WTC11 (cell line): Measurements from ENCODE around the gene GAS2. TPM values are rescaled to one million over a fixed set of nuclear protein-coding genes. Genes with fewer than 3 reads are reported as not detected.

Experiments
- ATAC-seq: fragments of 200-7000 bp; cut with Tn5 transposase; 2 replicates; pipeline ENCODE4 v1.10.0; 2021; ENCODE audit warnings: mild to moderate bottlenecking, moderate library complexity
- CTCF ChIA-PET: fragments of 300-600 bp; sonication (Branson Sonifier 250); formaldehyde crosslinking; loops from one replicate; lab custom pipeline; 2021; ENCODE audit warnings: antibody characterized with exemption; lab: Charles Lee
- POLR2A ChIA-PET: fragments of 350-600 bp; sonication (Branson Sonifier 250); formaldehyde crosslinking; loops from one replicate; lab custom pipeline; 2021; ENCODE audit warnings: antibody characterized with exemption; lab: Charles Lee
- DNase-seq: peaks from one replicate; pipeline ENCODE4 v3.0.0; 2021; ENCODE audit warnings: low spot score
- H3K27ac Mint-ChIP-seq: 2 replicates; pipeline ENCODE4 v1.8.0; 2021; ENCODE audit warnings: mixed read lengths
- H3K27me3 Mint-ChIP-seq: 2 replicates; pipeline ENCODE4 v1.8.0; 2021; ENCODE audit warnings: low read depth, mild to moderate bottlenecking, moderate library complexity, mixed read lengths
- H3K36me3 Mint-ChIP-seq: 2 replicates; pipeline ENCODE4 v1.8.0; 2021; ENCODE audit warnings: mixed read lengths
- H3K4me1 Mint-ChIP-seq: 2 replicates; pipeline ENCODE4 v1.8.0; 2022; ENCODE audit warnings: mixed read lengths
- H3K4me3 Mint-ChIP-seq: 2 replicates; pipeline ENCODE4 v1.8.0; 2021; ENCODE audit warnings: mild to moderate bottlenecking, moderate library complexity, mixed read lengths
- H3K9me3 Mint-ChIP-seq: 2 replicates; pipeline ENCODE4 v1.8.0; 2021; ENCODE audit warnings: mixed read lengths
- AFF4 ChIP-seq: sonication (generic); formaldehyde crosslinking; IDR thresholded peaks from 2 replicates; pipeline ENCODE4 v1.8.1; 2023; ENCODE audit warnings: mild to moderate bottlenecking, missing genetic modification reagents, borderline replicate concordance
- ATF2 ChIP-seq: sonication (generic); formaldehyde crosslinking; IDR thresholded peaks from 2 replicates; pipeline ENCODE4 v1.8.1; 2022; ENCODE audit warnings: low read depth, missing genetic modification reagents, borderline replicate concordance
- ATF6 ChIP-seq: sonication (generic); formaldehyde crosslinking; IDR thresholded peaks from 2 replicates; pipeline ENCODE4 v1.8.1; 2023; ENCODE audit warnings: mild to moderate bottlenecking, missing genetic modification reagents
- FOXK1 ChIP-seq: sonication (generic); formaldehyde crosslinking; IDR thresholded peaks from 2 replicates; pipeline ENCODE4 v1.8.0; 2022; ENCODE audit warnings: mild to moderate bottlenecking, moderate library complexity, missing genetic modification reagents
- GABPB1 ChIP-seq: sonication (generic); formaldehyde crosslinking; IDR thresholded peaks from 2 replicates; pipeline ENCODE4 v1.8.1; 2023; ENCODE audit warnings: mild to moderate bottlenecking, missing genetic modification reagents
- JAZF1 ChIP-seq: fragments of 250-450 bp; sonication (Bioruptor Pico); IDR thresholded peaks from 2 replicates; pipeline ENCODE4 v1.9.0; 2021; ENCODE audit warnings: moderate library complexity, mild to moderate bottlenecking, inconsistent platforms
- KAT7 ChIP-seq: sonication (generic); formaldehyde crosslinking; IDR thresholded peaks from 2 replicates; pipeline ENCODE4 v1.8.1; 2023; ENCODE audit warnings: missing genetic modification reagents, mild to moderate bottlenecking, borderline replicate concordance
- PREB ChIP-seq: sonication (generic); formaldehyde crosslinking; IDR thresholded peaks from 2 replicates; pipeline ENCODE4 v1.8.1; 2022; ENCODE audit warnings: mild to moderate bottlenecking, missing genetic modification reagents, moderate library complexity, borderline replicate concordance
- PRRX2 ChIP-seq: fragments of 250-450 bp; sonication (Bioruptor Pico); IDR thresholded peaks from 2 replicates; pipeline ENCODE4 v1.8.0; 2021; ENCODE audit warnings: mild to moderate bottlenecking
- RELA ChIP-seq: sonication (generic); formaldehyde crosslinking; IDR thresholded peaks from 2 replicates; pipeline ENCODE4 v1.8.1; 2022; ENCODE audit warnings: missing genetic modification reagents, mild to moderate bottlenecking, borderline replicate concordance
- SMAD3 ChIP-seq: sonication (generic); formaldehyde crosslinking; IDR thresholded peaks from 2 replicates; pipeline ENCODE4 v1.8.0; 2022; ENCODE audit warnings: missing genetic modification reagents, mild to moderate bottlenecking, borderline replicate concordance
- SP1 ChIP-seq: sonication (generic); formaldehyde crosslinking; conservative IDR thresholded peaks from 2 replicates; pipeline ENCODE4 v1.8.1; 2022; ENCODE audit warnings: missing genetic modification reagents
- TEAD4 ChIP-seq: sonication (generic); formaldehyde crosslinking; IDR thresholded peaks from 2 replicates; pipeline ENCODE4 v1.8.0; 2022; ENCODE audit warnings: mild to moderate bottlenecking, missing genetic modification reagents
- ZBTB21 ChIP-seq: sonication (generic); formaldehyde crosslinking; IDR thresholded peaks from 2 replicates; pipeline ENCODE4 v1.8.1; 2023; ENCODE audit warnings: mild to moderate bottlenecking, missing genetic modification reagents, borderline replicate concordance
- ZNF263 ChIP-seq: sonication (generic); formaldehyde crosslinking; IDR thresholded peaks from 2 replicates; pipeline ENCODE4 v1.8.1; 2022; ENCODE audit warnings: low read depth, mild to moderate bottlenecking, moderate library complexity, missing genetic modification reagents
- ZSCAN18 ChIP-seq: fragments of 250-450 bp; sonication (Bioruptor Pico); IDR thresholded peaks from 2 replicates; pipeline ENCODE4 v2.1.2; 2022; ENCODE audit warnings: mild to moderate bottlenecking, moderate library complexity
- total RNA-seq: library from RNA; stranded (reverse); gene quantifications from 3 replicates; pipeline ENCODE4 v1.2.3, GENCODE V29; 2021

The GAS2 gene
- total RNA-seq, 1 experiment from 2014 or later, result 1.8 TPM

GRCh38 chr11:22702031-22702430, 35.6 kb downstream of the GAS2 start (continued):
- TF ChIP-seq ATF6 (CRISPR knock-in tag) (no peak), FOXK1 (CRISPR knock-in tag) (no peak), ATF2 (CRISPR knock-in tag) (no peak), PRRX2 (CRISPR knock-in tag) (no peak), SP1 (CRISPR knock-in tag) (no peak), JAZF1 (CRISPR knock-in tag) (no peak), SMAD3 (no peak), PREB (no peak), AFF4 (no peak), ZSCAN18 (no peak), KAT7 (CRISPR knock-in tag) (no peak), RELA (CRISPR knock-in tag) (no peak), TEAD4 (no peak), ZBTB21 (no peak)

- ATAC-seq (peak; percentile 61), DNase-seq (no peak)
- Mint-ChIP-seq H3K27ac (0 out of 2 replicates have a peak overlapping the region, but pooled peaks have one; percentile 30), H3K4me3 (no peak overlapping the region), H3K27me3 (no peaks in the 10 kb centered on the region; the same call in 1 of the 2 replicates), H3K36me3 (no peaks in the 10 kb centered on the region), H3K4me1 (peaks cover 9% of the 10 kb centered on the region), H3K9me3 (0 out of 2 replicates have a peak, but pooled peaks cover 7% of the 10 kb centered on the region)
- TF ChIP-seq GABPB1 (peak; percentile 46), SMAD3 (no peak), ZNF263 (CRISPR knock-in tag) (no peak)
- CTCF ChIA-PET, result no interaction called here
- POLR2A ChIA-PET, result no interaction called here
Measured at GRCh38 chr11:22703040-22703439, 36.6 kb downstream of the GAS2 start.
